Ammon's horn (tissue), 1 donor: ENCODE measurements around the gene CRISP2.

Experiments used
- DNase-seq: peaks from one replicate; pipeline ENCODE4 v3.0.0-alpha.2; 2016; ENCODE audit warnings: low spot score

Gene CRISP2

DNA sequence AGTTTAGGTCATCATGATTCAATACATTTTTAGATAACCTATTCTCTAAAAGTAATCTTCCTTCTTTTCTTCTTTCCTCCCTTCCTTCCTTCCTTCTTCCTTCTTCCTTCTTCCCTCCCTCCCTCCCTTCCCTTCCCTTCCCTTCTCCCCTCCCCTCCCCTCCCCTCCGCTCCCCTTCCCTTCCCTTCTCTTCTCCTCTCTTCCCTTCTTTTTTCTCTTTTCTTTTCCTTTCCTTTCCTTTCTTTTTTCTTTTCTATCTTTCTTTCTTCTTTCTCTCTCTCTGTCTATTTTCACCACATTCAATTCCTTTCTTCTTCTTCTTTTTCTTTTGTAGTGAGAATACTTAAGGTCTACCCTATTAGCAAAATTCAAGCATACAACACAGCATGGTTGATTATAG is 59.4 kb downstream of the CRISP2 start:
- DNase-seq = no peak

DNA sequence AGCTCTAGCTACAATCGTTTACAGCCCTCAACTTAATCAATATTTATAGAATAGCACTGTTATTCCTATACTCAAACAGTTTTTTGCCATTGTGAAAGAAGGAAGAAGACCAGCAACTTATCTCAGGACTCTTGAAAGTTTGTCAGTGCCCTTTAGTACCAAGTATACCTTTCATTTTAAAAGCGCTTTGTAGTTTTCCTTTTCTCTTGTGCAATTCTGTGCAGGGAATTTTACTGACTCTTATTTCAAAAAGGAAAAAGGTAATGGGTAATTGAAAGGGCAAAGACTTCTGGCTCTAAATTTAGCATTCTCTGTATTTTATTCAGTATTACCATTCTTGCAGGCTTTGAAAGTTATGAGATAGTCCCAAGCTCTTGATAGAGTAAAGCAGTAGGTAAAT is 59.9 kb downstream of the CRISP2 start:
- DNase-seq = no peak

GRCh38 chr6:49651239-49651638 is 62.1 kb downstream of the CRISP2 start:
- DNase-seq = no peak

GRCh38 chr6:49649988-49650387 is 63.4 kb downstream of the CRISP2 start:
- no peak for DNase-seq

GRCh38 chr6:49648036-49648435 is 65.3 kb downstream of the CRISP2 start:
- no peak for DNase-seq

DNA sequence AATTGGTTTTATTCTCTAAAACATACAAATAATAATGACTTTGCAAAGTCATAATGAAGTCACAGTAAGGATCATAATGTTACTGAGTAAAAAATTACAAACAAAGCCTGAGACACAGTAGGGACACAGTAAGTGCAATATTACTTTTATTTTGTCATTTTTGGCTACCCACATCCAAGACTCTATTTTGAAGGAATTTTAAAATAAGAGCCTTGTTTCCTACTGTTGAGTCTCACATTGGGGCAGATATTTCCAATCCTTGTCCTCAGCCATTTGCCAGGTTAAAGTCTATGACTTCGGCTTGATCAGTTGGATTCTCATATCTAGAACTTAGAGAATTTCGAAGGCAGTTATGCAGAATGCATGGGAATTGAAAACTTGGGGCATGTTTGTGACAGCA is 65.9 kb downstream of the CRISP2 start:
- no peak for DNase-seq

GRCh38 chr6:49646942-49647341 is 66.4 kb downstream of the CRISP2 start:
- no peak for DNase-seq

- no peak for DNase-seq
Measured at GRCh38 chr6:49646130-49646824, 67.1 kb downstream of the CRISP2 start.

DNA sequence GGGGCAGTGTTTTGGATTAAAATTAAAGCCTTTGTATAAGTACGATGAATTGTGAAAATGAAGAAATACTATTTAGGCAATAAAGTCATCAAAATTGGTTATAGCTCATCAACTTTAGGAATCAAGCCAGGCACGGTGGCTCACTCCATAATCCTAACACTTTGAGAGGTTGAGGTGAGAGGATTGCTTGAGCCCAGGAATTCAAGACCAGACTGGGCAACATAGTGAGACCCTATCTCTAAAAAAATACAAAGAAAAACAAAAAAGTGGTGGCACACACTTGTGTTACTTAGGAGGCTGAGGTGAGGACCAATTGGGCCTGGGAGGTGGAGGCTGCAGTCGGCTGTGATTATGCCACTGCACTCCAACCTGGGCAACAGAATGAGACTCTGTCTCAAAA is 68.2 kb downstream of the CRISP2 start:
- DNase-seq = no peak
